OCI-LY3 (cell line): Measurements from ENCODE around the gene P2RY13.

Source experiments
- EZH2phosphoT487 ChIP-seq: fragments of 200-600 bp; shearing (Covaris generic); IDR thresholded peaks from 2 replicates; pipeline ENCODE4 v1.6.1; 2018; ENCODE audit warnings: antibody characterized with exemption, mixed run types, low read depth
- TF ChIP-seq, protein P1 (sequence below): fragments of 200-600, 300-600 bp; sonication (generic); IDR thresholded peaks from 2 replicates; pipeline ENCODE4 v1.5.1; 2014; ENCODE audit warnings: antibody characterized with exemption, low read length, low read depth

DNA sequence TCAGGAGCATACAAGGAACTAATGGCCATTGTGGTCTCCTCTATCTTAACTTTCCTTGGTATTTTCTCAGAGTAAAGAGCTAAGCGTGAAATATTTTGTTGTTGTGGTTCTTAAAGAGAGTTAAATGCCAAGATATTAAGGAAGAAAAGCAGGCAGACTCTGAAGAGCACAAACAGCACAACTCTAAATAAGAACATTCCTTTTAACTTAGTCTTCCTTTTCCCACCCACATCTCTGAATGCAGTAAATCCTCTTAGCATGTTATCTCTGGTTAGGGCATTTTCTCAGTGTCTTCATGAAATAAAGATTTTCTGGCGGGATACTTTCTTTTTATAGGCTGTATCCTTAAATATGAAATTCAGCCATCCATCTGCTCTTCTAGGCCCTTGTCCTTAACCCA is 14.2 kb downstream of the P2RY13 start:
- TF ChIP-seq, protein P1, sequence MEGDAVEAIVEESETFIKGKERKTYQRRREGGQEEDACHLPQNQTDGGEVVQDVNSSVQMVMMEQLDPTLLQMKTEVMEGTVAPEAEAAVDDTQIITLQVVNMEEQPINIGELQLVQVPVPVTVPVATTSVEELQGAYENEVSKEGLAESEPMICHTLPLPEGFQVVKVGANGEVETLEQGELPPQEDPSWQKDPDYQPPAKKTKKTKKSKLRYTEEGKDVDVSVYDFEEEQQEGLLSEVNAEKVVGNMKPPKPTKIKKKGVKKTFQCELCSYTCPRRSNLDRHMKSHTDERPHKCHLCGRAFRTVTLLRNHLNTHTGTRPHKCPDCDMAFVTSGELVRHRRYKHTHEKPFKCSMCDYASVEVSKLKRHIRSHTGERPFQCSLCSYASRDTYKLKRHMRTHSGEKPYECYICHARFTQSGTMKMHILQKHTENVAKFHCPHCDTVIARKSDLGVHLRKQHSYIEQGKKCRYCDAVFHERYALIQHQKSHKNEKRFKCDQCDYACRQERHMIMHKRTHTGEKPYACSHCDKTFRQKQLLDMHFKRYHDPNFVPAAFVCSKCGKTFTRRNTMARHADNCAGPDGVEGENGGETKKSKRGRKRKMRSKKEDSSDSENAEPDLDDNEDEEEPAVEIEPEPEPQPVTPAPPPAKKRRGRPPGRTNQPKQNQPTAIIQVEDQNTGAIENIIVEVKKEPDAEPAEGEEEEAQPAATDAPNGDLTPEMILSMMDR = no peak
- no peak for TF ChIP-seq EZH2phosphoT487
